A673 (cell line): ENCODE results near the gene CFAP97D2.

Experiments
- CTCF ChIP-seq: fragments of 300-800, 200-600 bp; sonication (generic); conservative IDR thresholded peaks from 2 replicates; pipeline ENCODE4 v1.5.1; 2017; ENCODE audit warnings: low read depth, mild to moderate bottlenecking, antibody characterized with exemption, low read length, moderate library complexity, mixed read lengths
- EZH2 ChIP-seq: fragments of 200-600 bp; sonication (generic); IDR thresholded peaks from 2 replicates; pipeline ENCODE4 v1.6.1; 2017; ENCODE audit warnings: borderline replicate concordance, low read depth, mild to moderate bottlenecking, mixed read lengths, antibody characterized with exemption, low read length; ENCODE audit not compliant: poor library complexity, severe bottlenecking

DNA sequence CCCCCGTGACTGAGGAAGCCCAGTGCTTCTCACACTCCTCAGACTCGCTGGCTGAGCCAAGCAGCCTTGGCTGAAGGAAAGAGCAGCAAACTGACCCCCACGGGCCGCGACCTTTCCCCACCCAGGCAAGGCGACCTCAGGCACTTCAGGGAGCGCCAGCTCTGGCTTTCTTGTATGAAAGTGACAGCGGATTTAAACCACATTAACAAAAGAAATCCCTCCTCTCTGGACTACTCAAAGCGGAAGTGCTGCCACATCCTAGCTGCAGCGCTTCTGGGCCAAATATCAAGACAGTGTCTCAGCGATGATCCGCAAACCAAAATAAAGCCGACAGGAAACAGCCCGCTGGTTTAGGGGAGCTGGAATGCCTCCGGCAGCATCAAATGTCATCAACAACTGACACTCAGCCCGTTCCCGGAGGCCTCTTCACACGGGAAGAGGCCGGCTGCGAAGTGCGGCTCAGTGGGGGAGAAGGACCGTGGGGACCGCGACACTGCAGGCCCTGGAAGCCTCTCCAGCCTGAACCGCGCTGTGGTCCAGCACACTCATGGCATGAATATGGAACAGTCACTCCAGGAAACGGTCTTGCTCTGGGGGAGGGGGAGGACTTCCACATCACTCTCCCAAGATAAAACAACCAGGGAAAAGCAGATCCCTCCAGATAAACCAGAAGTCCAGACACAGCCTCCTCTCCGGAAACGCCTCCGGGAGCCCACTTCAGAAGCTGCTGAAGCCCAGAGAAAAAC is 48.0 kb upstream of the CFAP97D2 start:
- TF ChIP-seq CTCF (no peak), EZH2 (no peak)
